Retinal pigment epithelial cell (primary cell): ENCODE data around the gene NDUFV3.
"Not testable (repeated sequence)": the region's sequence is repeated elsewhere in the genome, so short reads cannot be mapped to it uniquely, and the experiment has no call there.

Experiments used
- DNase-seq: peaks from one replicate; pipeline ENCODE4 v3.0.0-alpha.2; 2010; ENCODE audit warnings: low read depth
- H3K4me3 ChIP-seq: 2 replicates; pipeline ENCODE4 v1.5.1; 2011; ENCODE audit warnings: mild to moderate bottlenecking, low read length, control low read depth, moderate library complexity
- CTCF ChIP-seq: conservative IDR thresholded peaks from 2 replicates; pipeline ENCODE4 v1.5.1; 2011; ENCODE audit warnings: low read depth, low read length, control low read depth, inconsistent platforms

The NDUFV3 gene

GRCh38 chr21:42905195-42905594 is 12.1 kb downstream of the NDUFV3 start:
- TF ChIP-seq CTCF, result no peak
- H3K4me3 ChIP-seq, result no peak overlapping the region
- DNase-seq, result no peak

GRCh38 chr21:42906233-42906632 is 13.1 kb downstream of the NDUFV3 start:
- no peak for TF ChIP-seq CTCF
- no peak for DNase-seq
- H3K4me3 ChIP-seq, result no peak overlapping the region

- H3K4me3 ChIP-seq, DNase-seq: not testable (repeated sequence)
These were observed 15.4 kb downstream of the NDUFV3 start for GRCh38 chr21:42908484-42908883.

- not testable (repeated sequence) for H3K4me3 ChIP-seq, DNase-seq
These were observed 18.8 kb downstream of the NDUFV3 start for GRCh38 chr21:42911920-42912319.

GRCh38 chr21:42913476-42913875 is 20.4 kb downstream of the NDUFV3 start:
- no peak for TF ChIP-seq CTCF
- no peak for DNase-seq

GRCh38 chr21:42918291-42918690 is 25.2 kb downstream of the NDUFV3 start:
- DNase-seq, result no peak
- TF ChIP-seq CTCF, result no peak
- H3K4me3 ChIP-seq, result no peak overlapping the region

More at GRCh38 chr21:42913476-42913875, 20.4 kb downstream of the NDUFV3 start:
- H3K4me3 ChIP-seq, result no peak overlapping the region

- no peak for DNase-seq
- no peak overlapping the region for H3K4me3 ChIP-seq
- no peak for TF ChIP-seq CTCF
These were observed 28.8 kb downstream of the NDUFV3 start for GRCh38 chr21:42921927-42922326.

GRCh38 chr21:42922918-42923317 is 29.8 kb downstream of the NDUFV3 start:
- DNase-seq, result no peak
- no peak for TF ChIP-seq CTCF
- H3K4me3 ChIP-seq, result no peak overlapping the region
